HepG2 (cell line): ENCODE data around the gene ST6GALNAC6. TPM values are rescaled to one million over a fixed set of nuclear protein-coding genes. Genes with fewer than 3 reads are reported as not detected.

Experiments
- CBX5 ChIP-seq: sonication (generic); formaldehyde crosslinking; IDR thresholded peaks from 2 replicates; pipeline ENCODE4 v1.4.0; 2020; ENCODE audit warnings: missing genetic modification reagents, borderline replicate concordance
- EHMT2 ChIP-seq: fragments of 200-600 bp; sonication (generic); IDR thresholded peaks from 2 replicates; pipeline ENCODE4 v1.7.0; 2017; ENCODE audit warnings: antibody characterized with exemption, low read depth, low read length, borderline replicate concordance
- FIP1L1 ChIP-seq: fragments of 200-400 bp; formaldehyde crosslinking; IDR thresholded peaks from 2 replicates; pipeline ENCODE4 v1.6.1; 2018; ENCODE audit warnings: low read depth, mild to moderate bottlenecking, low read length, moderate library complexity, borderline replicate concordance; ENCODE audit not compliant: insufficient read depth
- FOXC1 ChIP-seq: sonication (generic); formaldehyde crosslinking; IDR thresholded peaks from 2 replicates; pipeline ENCODE4 v1.8.0; 2022; ENCODE audit warnings: mild to moderate bottlenecking, missing genetic modification reagents, borderline replicate concordance
- HOXA7 ChIP-seq: sonication (generic); formaldehyde crosslinking; IDR thresholded peaks from 2 replicates; pipeline ENCODE4 v1.8.1; 2022; ENCODE audit warnings: mild to moderate bottlenecking, missing genetic modification reagents, moderate library complexity
- MAF1 ChIP-seq: sonication (generic); formaldehyde crosslinking; IDR thresholded peaks from 2 replicates; pipeline ENCODE4 v1.5.0; 2020; ENCODE audit warnings: missing genetic modification reagents, borderline replicate concordance
- MTA1 ChIP-seq: sonication (generic); formaldehyde crosslinking; IDR thresholded peaks from 2 replicates; pipeline ENCODE4 v1.4.0; 2020; ENCODE audit warnings: missing genetic modification reagents, mild to moderate bottlenecking, borderline replicate concordance
- NFIB ChIP-seq: sonication (generic); formaldehyde crosslinking; IDR thresholded peaks from 2 replicates; pipeline ENCODE4 v1.9.0; 2021; ENCODE audit warnings: missing genetic modification reagents, mild to moderate bottlenecking, borderline replicate concordance
- NONO ChIP-seq, 2 experiments: fragments of 450-650 bp in 1 of 2; sonication (generic) in 1 of 2; formaldehyde crosslinking in 1 of 2; IDR thresholded peaks in 1 of 2; conservative IDR thresholded peaks in 1 of 2; 2 replicates each; pipeline versions ENCODE4 v1.6.1 to v1.8.0; 2017 to 2022; ENCODE audit warnings: mild to moderate bottlenecking in 1 of 2, missing genetic modification reagents in 1 of 2, moderate library complexity in 1 of 2
- ONECUT2 ChIP-seq: sonication (generic); formaldehyde crosslinking; IDR thresholded peaks from 2 replicates; pipeline ENCODE4 v1.4.0; 2020; ENCODE audit warnings: missing genetic modification reagents
- PAX8 ChIP-seq: sonication (generic); formaldehyde crosslinking; IDR thresholded peaks from 2 replicates; pipeline ENCODE4 v1.8.0; 2022; ENCODE audit warnings: mild to moderate bottlenecking, missing genetic modification reagents, borderline replicate concordance
- PHF21A ChIP-seq: sonication (generic); formaldehyde crosslinking; IDR thresholded peaks from 2 replicates; pipeline ENCODE4 v1.5.0; 2020; ENCODE audit warnings: mild to moderate bottlenecking, missing genetic modification reagents
- POLR2A ChIP-seq, 2 experiments: IDR thresholded peaks; 2 replicates each; pipeline ENCODE4 v1.6.1; 2011; ENCODE audit warnings: low read depth in 2 of 2, low read length in 2 of 2, mild to moderate bottlenecking in 1 of 2, moderate library complexity in 1 of 2; ENCODE audit not compliant: insufficient read depth in 1 of 2
- RBM22 ChIP-seq: fragments of 200-400 bp; formaldehyde crosslinking; optimal IDR thresholded peaks from 2 replicates; pipeline ENCODE3; 2017; ENCODE audit warnings: mild to moderate bottlenecking, low read length, moderate library complexity
- RELA ChIP-seq: sonication (generic); formaldehyde crosslinking; IDR thresholded peaks from 2 replicates; pipeline ENCODE4 v1.4.0; 2020; ENCODE audit warnings: missing genetic modification reagents
- SRSF9 ChIP-seq: fragments of 200-400 bp; formaldehyde crosslinking; IDR thresholded peaks from 2 replicates; pipeline ENCODE4 v1.6.1; 2018; ENCODE audit warnings: borderline replicate concordance, mild to moderate bottlenecking, low read depth, low read length; ENCODE audit not compliant: insufficient read depth, poor library complexity, severe bottlenecking
- TCF7L2 ChIP-seq: IDR thresholded peaks from 2 replicates; pipeline ENCODE4 v1.6.1; 2011; ENCODE audit warnings: mild to moderate bottlenecking, low read depth, low read length, moderate library complexity
- TP53 ChIP-seq: sonication (generic); formaldehyde crosslinking; conservative IDR thresholded peaks from 2 replicates; pipeline ENCODE4 v1.4.0; 2020; ENCODE audit warnings: missing genetic modification reagents
- ZBTB20 ChIP-seq: sonication (generic); formaldehyde crosslinking; IDR thresholded peaks from 2 replicates; pipeline ENCODE4 v1.8.1; 2023; ENCODE audit warnings: missing genetic modification reagents, low read depth, mild to moderate bottlenecking, borderline replicate concordance
- ZBTB3 ChIP-seq: sonication (generic); formaldehyde crosslinking; IDR thresholded peaks from 2 replicates; pipeline ENCODE4 v1.4.0; 2020; ENCODE audit warnings: low read depth, mild to moderate bottlenecking, moderate library complexity, missing genetic modification reagents, borderline replicate concordance
- ZFP36 ChIP-seq: fragments of 150-350 bp; IDR thresholded peaks from 2 replicates; pipeline ENCODE4 v1.6.1; 2018; ENCODE audit warnings: borderline replicate concordance, low read length, low read depth; ENCODE audit not compliant: partially characterized antibody
- ZNF678 ChIP-seq: sonication (generic); formaldehyde crosslinking; IDR thresholded peaks from 2 replicates; pipeline ENCODE4 v1.4.0; 2020; ENCODE audit warnings: mild to moderate bottlenecking, missing genetic modification reagents
- ZNF724P ChIP-seq: sonication (generic); formaldehyde crosslinking; IDR thresholded peaks from 2 replicates; pipeline ENCODE4 v1.8.0; 2022; ENCODE audit warnings: missing genetic modification reagents, borderline replicate concordance
- polyA plus RNA-seq, 8 experiments: library from polyadenylated mRNA; depleted of rRNA in 3 of 8; stranded (reverse) in 7 of 8; unstranded in 1 of 8; fragments of >200 nt; fragmentation: Illumina TruSeq in 4 of 8; extraction: Trizol in 4 of 8; gene quantifications; 2 replicates each; pipeline versions ENCODE4 v1.2.1 to v1.2.3, GENCODE V29; 2011 to 2016; ENCODE audit warnings: low read depth in 4 of 8, missing spikeins in 1 of 8, mixed read lengths in 1 of 8; ENCODE audit not compliant: insufficient read depth in 1 of 8
- total RNA-seq, 5 experiments: library from RNA; depleted of rRNA; stranded (reverse); fragments of >200 nt; fragmentation: Illumina TruSeq; extraction: Trizol; gene quantifications; 2 replicates each; pipeline ENCODE4 v1.2.3, GENCODE V29; 2016; ENCODE audit warnings: low read depth in 1 of 5
- TF ChIP-seq, protein P1 (sequence below): sonication (generic); formaldehyde crosslinking; IDR thresholded peaks from 2 replicates; pipeline ENCODE4 v1.5.0; 2020; ENCODE audit warnings: mild to moderate bottlenecking, missing genetic modification reagents, moderate library complexity
- TF ChIP-seq, protein P2 (sequence below): sonication (generic); formaldehyde crosslinking; IDR thresholded peaks from 2 replicates; pipeline ENCODE4 v1.8.0; 2022; ENCODE audit warnings: mild to moderate bottlenecking, missing genetic modification reagents, borderline replicate concordance
- TF ChIP-seq, protein P3 (sequence below): sonication (generic); formaldehyde crosslinking; IDR thresholded peaks from 2 replicates; pipeline ENCODE4 v1.8.0; 2023; ENCODE audit warnings: mild to moderate bottlenecking, missing genetic modification reagents

ST6GALNAC6 gene
- total and polyA plus RNA-seq, 2 of the 13 experiments (the other 11 are each of a cell fraction or from before 2014, with no cell fraction given): 18.5 to 65.4 TPM

DNA sequence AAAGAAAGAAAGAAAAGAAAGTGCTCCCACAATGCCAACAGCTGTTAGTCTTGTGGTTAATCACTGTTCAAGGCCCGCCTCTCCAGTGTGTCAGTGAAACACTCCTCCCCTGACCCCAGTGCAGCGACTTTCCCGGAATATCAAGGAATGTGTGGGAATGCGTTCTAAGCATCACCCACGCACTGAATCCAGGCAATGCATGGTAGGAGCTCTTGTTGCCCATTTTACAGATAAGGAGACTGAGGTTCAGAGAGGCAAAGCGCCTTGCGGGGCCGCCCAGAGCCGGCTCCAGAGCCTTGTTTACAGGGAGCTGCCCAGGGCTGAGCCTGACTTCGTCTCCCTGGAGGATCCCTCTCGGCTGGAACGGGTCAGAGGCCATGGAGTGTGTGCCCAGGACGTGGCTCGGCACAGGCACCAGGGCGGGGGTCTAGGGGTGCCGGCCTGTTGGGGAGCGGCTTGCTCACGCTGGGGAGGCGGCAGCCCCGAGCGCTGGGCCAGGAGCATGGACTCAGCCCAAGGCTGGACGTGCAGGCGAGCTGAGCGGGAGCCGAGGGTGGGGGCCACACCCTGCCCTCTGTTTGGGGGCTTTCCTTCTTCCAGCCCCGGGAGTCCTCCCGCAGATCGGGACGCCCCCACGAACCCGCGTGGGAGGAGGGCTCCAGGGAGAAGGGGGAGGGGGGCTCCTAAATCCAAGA lies 823 bp downstream of the ST6GALNAC6 start (continued):
- TF ChIP-seq, protein P1, sequence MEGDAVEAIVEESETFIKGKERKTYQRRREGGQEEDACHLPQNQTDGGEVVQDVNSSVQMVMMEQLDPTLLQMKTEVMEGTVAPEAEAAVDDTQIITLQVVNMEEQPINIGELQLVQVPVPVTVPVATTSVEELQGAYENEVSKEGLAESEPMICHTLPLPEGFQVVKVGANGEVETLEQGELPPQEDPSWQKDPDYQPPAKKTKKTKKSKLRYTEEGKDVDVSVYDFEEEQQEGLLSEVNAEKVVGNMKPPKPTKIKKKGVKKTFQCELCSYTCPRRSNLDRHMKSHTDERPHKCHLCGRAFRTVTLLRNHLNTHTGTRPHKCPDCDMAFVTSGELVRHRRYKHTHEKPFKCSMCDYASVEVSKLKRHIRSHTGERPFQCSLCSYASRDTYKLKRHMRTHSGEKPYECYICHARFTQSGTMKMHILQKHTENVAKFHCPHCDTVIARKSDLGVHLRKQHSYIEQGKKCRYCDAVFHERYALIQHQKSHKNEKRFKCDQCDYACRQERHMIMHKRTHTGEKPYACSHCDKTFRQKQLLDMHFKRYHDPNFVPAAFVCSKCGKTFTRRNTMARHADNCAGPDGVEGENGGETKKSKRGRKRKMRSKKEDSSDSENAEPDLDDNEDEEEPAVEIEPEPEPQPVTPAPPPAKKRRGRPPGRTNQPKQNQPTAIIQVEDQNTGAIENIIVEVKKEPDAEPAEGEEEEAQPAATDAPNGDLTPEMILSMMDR (CRISPR knock-in tag): no peak
- TF ChIP-seq ZNF724P: no peak
- no peak for TF ChIP-seq SRSF9
- TF ChIP-seq RBM22: no peak
- no peak for TF ChIP-seq MAF1 (CRISPR knock-in tag)
- no peak for TF ChIP-seq NONO (IDR thresholded peaks at IDR 0.05)
- no peak for TF ChIP-seq NONO (CRISPR knock-in tag; conservative IDR thresholded peaks at IDR 0.05)
- 0 out of 2 replicates have a peak, but pooled peaks have one; percentile 13 for TF ChIP-seq MTA1
- no peak for TF ChIP-seq CBX5 (CRISPR knock-in tag)
- TF ChIP-seq ZBTB20: no peak
- TF ChIP-seq NFIB (CRISPR knock-in tag): no peak
- peak; percentile 42; the same call in 1 of the 2 replicates for TF ChIP-seq PHF21A
- TF ChIP-seq FIP1L1: no peak
- TF ChIP-seq HOXA7: no peak
- no peak; a peak in 1 of 4 replicates for TF ChIP-seq POLR2A (IDR thresholded peaks at IDR 0.05; ENCODE audit: insufficient read depth in 1 of 2, low read depth in 2 of 2, low read length in 2 of 2)
- TF ChIP-seq TCF7L2: no peak
- TF ChIP-seq FOXC1 (CRISPR knock-in tag): no peak
- TF ChIP-seq ZFP36: no peak
- TF ChIP-seq, protein P2, sequence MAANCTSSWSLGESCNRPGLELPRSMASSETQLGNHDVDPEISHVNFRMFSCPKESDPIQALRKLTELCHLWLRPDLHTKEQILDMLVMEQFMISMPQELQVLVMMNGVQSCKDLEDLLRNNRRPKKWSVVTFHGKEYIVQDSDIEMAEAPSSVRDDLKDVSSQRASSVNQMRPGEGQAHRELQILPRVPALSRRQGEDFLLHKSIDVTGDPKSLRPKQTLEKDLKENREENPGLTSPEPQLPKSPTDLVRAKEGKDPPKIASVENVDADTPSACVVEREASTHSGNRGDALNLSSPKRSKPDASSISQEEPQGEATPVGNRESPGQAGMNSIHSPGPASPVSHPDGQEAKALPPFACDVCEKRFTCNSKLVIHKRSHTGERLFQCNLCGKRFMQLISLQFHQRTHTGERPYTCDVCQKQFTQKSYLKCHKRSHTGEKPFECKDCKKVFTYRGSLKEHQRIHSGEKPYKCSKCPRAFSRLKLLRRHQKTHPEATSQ: no peak
- TF ChIP-seq EHMT2: no peak
- no peak for TF ChIP-seq PAX8
- TF ChIP-seq ONECUT2: no peak
- no peak for TF ChIP-seq RELA (CRISPR knock-in tag)
- TF ChIP-seq TP53 (CRISPR knock-in tag): no peak
- TF ChIP-seq ZBTB3 (CRISPR knock-in tag): no peak
- TF ChIP-seq ZNF678: no peak
- TF ChIP-seq, protein P3, sequence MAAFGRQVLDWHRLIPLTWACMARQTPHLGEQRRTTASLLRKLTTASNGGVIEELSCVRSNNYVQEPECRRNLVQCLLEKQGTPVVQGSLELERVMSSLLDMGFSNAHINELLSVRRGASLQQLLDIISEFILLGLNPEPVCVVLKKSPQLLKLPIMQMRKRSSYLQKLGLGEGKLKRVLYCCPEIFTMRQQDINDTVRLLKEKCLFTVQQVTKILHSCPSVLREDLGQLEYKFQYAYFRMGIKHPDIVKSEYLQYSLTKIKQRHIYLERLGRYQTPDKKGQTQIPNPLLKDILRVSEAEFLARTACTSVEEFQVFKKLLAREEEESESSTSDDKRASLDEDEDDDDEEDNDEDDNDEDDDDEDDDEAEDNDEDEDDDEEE (CRISPR knock-in tag): no peak
